Measurements from ENCODE around the gene DTX1.

DNA sequence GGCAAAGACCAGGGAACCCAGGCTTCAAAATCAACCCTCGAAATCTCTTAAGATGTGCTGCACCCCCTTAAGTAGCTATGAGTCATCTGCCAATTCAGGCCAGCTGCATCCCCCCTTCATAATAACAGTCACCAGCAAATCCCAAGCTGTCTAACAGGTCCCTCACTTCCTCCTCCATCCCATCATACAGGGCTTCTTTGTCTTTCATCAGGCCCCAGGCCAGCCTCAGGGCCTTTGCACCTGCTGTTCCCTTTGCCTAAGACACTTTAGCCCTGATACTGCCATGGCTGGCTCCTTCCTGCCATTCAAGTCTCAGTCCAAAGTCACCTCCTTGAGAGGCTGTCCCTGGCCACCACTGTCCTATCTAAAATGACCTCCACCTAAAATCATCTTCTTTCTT is 75.0 kb downstream of the DTX1 start:
- TF ChIP-seq EZH2 (IDR thresholded peaks at IDR 0.05; ENCODE audit: low read length) (no peak), CTCF (optimal IDR thresholded peaks at IDR 0.05 in 1 of 3, IDR thresholded peaks at IDR 0.05 in 1 of 3, conservative IDR thresholded peaks at IDR 0.05 in 1 of 3; ENCODE audit: extremely low read depth in 1 of 3, insufficient read depth in 2 of 3, low read length in 3 of 3) (no peak)

All from keratinocyte (primary cell).